H1 (cell line): ENCODE results near the gene TPSB2. TPM values are rescaled to one million over a fixed set of nuclear protein-coding genes. Genes with fewer than 3 reads are reported as not detected.

Experiments
- EZH2 ChIP-seq: fragments of 200-600 bp; sonication (generic); IDR thresholded peaks from 2 replicates; pipeline ENCODE4 v1.7.1; 2012; ENCODE audit warnings: low read depth, mild to moderate bottlenecking, moderate library complexity, low read length, inconsistent platforms; ENCODE audit not compliant: severe bottlenecking
- polyA plus RNA-seq, 7 experiments: library from polyadenylated mRNA; depleted of rRNA in 3 of 7; stranded (reverse) in 5 of 7; unstranded in 2 of 7; fragments of >200 nt in 5 of 7; fragments of 200-250 nt in 2 of 7; gene quantifications; 1 replicate in 5 of 7; 2 replicates in 1 of 7; 4 replicates in 1 of 7; pipeline versions ENCODE4 v1.2.1 to v1.2.3, GENCODE V29; 2011 to 2013; ENCODE audit warnings: missing spikeins in 2 of 7, mixed read lengths in 2 of 7
- total RNA-seq: library from RNA; stranded (reverse); fragmentation: NEBNext Ultra II Directional; extraction: Animal tissue kit (Norgen Biotek cat#: 25700); gene quantifications from 2 replicates; pipeline ENCODE4 v1.2.1, GENCODE V29; 2021
- TF ChIP-seq, protein P1 (sequence below), 3 experiments: IDR thresholded peaks; 1 replicate in 2 of 3; 2 replicates in 1 of 3; pipeline versions ENCODE4 v1.5.1 to v1.6.1; 2011; ENCODE audit warnings: low read length in 3 of 3, mild to moderate bottlenecking in 3 of 3, inconsistent platforms in 2 of 3, low read depth in 1 of 3, moderate library complexity in 1 of 3; ENCODE audit not compliant: insufficient read depth in 1 of 3; ENCODE audit errors: control extremely low read depth in 1 of 3

Gene TPSB2
- total and polyA plus RNA-seq, 2 of the 8 experiments (the other 6 are each of a cell fraction or from before 2014, with no cell fraction given) = 0.08 TPM; not detected in 1

- TF ChIP-seq EZH2 = no peak
- TF ChIP-seq, protein P1, sequence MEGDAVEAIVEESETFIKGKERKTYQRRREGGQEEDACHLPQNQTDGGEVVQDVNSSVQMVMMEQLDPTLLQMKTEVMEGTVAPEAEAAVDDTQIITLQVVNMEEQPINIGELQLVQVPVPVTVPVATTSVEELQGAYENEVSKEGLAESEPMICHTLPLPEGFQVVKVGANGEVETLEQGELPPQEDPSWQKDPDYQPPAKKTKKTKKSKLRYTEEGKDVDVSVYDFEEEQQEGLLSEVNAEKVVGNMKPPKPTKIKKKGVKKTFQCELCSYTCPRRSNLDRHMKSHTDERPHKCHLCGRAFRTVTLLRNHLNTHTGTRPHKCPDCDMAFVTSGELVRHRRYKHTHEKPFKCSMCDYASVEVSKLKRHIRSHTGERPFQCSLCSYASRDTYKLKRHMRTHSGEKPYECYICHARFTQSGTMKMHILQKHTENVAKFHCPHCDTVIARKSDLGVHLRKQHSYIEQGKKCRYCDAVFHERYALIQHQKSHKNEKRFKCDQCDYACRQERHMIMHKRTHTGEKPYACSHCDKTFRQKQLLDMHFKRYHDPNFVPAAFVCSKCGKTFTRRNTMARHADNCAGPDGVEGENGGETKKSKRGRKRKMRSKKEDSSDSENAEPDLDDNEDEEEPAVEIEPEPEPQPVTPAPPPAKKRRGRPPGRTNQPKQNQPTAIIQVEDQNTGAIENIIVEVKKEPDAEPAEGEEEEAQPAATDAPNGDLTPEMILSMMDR (IDR thresholded peaks at IDR 0.05; ENCODE audit: control extremely low read depth in 1 of 3, insufficient read depth in 1 of 3, low read depth in 1 of 3, low read length in 3 of 3) = no peak
Observed at GRCh38 chr16:1276580-1276878, 46.5 kb upstream of the TPSB2 start (continued).
